GM18508 (cell line): Measurements from ENCODE around the gene ARHGAP27.

ENCODE experiments used
- ATAC-seq: cut with Tn5 transposase; IDR thresholded peaks from one replicate; pipeline ENCODE4 v1.9.1; 2021; ENCODE audit warnings: moderate number of reproducible peaks; ENCODE audit not compliant: insufficient read depth, unreplicated experiment

ARHGAP27 gene

DNA sequence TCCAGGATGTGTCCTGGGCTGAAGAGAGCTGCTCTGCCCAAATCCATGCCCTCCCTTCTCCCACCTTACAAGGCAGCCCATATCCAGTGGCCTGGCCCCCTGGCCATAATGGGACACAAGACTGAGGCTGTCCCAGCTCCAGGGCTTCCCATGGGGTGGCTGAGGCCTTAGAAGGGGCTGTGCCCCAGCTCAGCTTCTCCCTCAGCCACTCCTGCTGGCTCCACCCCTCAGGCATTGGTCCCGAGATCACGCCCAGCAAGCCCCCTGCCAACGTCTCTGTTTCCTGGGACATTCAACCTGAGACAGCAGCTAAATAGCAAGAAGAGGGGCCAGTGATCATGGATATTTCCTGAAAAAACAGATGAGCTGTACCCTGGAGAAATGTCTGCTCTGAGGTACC is 43.3 kb downstream of the ARHGAP27 start:
- ATAC-seq, result no peak

- ATAC-seq, result no peak
Observed at GRCh38 chr17:45388604-45389325, 43.9 kb downstream of the ARHGAP27 start.

DNA sequence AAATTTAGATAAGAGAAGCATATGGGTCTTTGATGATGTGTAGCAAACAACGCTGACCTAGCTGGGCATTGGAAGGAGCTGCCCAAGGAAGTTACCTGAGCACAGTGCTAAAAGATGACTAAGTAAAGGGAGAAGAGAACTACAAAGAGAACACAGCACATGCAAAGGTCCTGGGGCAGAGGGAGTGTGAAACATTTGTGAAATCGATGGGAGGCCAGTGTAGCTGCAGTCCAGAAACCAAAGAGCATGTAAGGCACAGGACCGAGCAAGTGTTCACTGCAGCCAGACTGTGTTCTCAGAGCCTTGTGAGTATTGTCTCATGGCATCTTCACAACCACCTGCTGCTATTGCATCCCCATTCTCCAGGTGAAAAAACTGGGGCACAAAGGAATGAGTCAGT is 44.9 kb downstream of the ARHGAP27 start:
- ATAC-seq, result no peak

DNA sequence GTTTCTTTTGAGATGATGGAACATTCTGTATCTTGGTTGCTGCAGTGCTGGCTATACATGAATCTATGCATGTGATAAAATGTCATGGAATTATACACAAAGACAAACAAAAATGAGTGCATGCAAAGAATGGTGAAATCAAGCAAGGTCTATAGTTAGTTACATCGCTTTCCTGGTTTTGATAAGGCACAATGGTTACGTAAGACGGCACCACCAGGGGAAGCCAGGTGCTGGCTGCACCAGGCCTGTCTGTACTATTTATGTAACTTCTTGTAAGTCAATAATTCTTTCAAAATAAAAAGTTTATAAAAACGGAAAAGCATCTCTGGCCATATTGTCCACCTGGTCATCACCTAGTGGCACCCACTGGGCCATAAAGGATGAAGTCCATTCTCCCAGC is 46.5 kb downstream of the ARHGAP27 start:
- no peak for ATAC-seq

- no peak for ATAC-seq
Observed at GRCh38 chr17:45385331-45385997, 47.2 kb downstream of the ARHGAP27 start.

GRCh38 chr17:45384789-45385262 is 47.8 kb downstream of the ARHGAP27 start:
- no peak for ATAC-seq

DNA sequence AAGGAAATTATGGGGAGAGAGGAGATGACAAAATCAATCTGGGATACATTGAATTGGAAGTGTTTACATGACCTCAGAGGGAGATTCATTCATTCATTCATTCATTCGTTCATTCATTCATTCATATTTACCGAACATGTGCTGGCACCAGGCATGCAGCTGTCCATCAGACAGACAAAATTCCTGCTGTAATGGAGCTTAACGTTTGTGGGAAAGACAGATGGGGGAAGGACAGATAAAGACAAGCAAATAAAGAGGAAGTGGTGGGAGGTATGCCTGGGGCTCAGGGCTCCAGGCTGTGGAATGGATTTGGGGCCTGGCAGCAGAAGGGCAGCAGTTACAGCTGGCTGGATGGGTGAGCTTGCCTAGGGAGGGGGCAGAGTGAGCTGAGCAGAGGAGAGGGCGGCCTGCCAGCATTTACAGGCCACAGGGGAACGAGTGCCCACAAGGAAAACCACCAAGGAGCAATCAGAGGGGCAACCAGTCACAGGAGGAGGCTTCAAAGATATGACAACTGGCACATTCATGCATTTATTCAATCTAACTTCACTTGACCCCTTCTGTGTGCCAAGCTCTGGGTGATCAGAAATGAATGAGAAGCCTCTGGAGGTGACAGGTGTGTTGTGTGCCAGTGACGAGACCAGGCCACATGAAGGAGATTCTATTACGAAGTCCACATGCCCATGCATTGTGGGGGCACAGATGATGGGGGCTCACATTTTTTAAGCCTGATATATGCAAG is 48.5 kb downstream of the ARHGAP27 start:
- ATAC-seq, result no peak

DNA sequence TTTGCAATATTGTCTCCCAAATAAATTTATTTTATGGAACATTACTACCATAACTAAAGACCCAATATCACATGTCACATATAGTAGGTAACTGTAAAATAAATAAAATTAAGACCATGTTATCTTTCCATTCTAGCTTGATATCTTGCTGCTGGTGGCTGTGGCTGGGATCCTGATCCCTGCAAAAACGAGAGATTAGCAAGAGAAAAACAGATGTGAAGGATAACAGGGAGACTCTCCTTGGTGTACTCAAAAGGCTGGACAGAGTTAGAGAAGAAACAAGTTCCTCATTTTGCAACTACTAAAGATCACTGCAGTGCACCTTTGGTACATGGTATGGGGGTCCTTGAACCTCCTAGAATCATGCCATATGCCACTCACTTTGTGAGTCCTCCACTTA is 49.7 kb downstream of the ARHGAP27 start:
- no peak for ATAC-seq

- no peak for ATAC-seq
Observed at GRCh38 chr17:45382226-45382625, 50.4 kb downstream of the ARHGAP27 start.

DNA sequence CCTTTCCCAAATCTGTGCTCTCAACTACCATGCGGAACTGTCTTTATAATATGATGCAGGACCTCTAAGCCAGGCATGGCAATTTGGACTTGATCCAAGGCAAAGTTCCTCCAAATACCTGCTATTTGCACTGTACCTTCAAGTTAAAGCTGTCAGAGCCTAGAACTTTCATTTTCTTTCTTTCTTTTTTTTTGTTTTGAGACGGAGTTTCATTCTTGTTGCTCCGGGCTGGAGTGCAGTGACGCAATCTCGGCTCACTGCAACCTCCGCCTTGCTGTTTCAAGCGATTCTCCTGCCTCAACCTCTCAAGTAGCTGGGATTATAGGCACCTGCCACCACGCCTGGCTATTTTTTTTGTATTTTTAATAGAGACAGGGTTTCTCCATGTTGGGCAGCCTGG is 51.7 kb downstream of the ARHGAP27 start:
- ATAC-seq, result no peak

DNA sequence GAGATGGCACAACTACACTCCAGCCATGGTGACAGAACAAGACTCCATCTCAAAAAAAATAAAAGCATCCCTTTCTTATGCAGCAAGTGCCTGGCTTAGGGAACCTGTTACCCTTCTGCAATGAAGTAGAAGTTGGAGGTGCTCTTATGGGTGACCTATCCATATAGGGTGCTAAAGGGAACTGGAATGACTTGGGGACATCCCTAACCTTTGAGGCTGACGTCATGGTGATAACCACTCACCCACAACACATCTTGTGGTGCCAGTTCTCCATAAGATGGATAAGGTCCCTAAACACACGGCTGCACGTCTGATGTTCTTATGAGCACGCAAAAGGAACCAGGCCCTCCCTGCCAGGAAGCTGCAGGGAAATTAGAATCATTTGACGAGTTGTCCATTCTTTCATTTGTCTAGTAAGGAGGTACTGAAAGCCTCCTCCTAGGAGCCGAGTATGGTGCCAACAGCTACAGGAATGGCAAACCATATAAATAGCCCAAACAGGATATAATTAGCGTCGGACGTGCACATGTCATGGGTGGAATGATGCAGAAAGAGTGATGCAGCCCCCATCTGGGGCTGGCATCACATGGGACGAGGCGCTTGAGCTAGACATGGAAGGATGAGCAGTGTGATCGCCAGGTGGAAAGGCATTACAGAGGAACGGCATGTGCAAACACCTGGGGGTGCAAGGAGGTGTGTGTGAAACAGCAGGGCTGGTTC is 52.5 kb downstream of the ARHGAP27 start:
- ATAC-seq, result no peak

DNA sequence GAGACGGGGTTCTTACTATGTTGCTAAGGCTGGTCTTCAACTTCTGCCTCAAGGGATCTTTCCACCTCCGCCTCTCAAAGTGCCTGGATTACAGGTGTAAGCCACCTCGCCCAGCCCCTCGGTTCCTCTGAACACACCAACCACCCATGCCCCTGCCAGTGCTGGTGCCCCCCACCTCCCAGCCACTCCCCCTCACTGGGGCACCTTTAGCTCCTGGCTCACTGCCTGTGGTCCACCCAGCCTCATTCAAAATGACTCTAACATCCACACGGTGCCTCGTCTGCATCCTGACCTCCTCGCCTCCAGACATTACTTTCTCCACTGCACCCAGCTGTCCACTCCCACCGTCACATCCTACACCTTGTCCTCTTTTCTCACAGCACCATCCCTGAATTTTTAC is 55.3 kb downstream of the ARHGAP27 start:
- ATAC-seq, result no peak

GRCh38 chr17:45376171-45377005 is 56.3 kb downstream of the ARHGAP27 start:
- no peak for ATAC-seq

DNA sequence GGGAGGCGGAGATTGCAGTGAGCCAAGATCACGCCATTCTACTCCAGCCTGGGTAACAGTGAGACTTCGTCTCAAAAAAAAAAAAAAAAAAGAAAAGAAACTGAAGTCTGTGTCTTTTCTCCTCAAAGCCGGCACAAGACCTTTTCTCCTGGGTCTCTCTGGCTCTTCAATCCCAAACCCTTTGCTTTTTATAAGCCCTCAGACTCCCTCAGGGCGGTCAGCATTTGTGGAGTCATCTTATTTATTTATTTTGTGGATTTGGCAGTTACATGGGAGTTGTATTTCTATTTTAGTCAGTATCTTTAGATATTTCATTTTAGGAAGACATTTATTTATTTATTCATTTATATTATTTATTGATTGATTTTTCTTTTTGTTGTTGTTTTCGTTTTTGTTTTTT is 58.2 kb downstream of the ARHGAP27 start:
- ATAC-seq, result no peak

DNA sequence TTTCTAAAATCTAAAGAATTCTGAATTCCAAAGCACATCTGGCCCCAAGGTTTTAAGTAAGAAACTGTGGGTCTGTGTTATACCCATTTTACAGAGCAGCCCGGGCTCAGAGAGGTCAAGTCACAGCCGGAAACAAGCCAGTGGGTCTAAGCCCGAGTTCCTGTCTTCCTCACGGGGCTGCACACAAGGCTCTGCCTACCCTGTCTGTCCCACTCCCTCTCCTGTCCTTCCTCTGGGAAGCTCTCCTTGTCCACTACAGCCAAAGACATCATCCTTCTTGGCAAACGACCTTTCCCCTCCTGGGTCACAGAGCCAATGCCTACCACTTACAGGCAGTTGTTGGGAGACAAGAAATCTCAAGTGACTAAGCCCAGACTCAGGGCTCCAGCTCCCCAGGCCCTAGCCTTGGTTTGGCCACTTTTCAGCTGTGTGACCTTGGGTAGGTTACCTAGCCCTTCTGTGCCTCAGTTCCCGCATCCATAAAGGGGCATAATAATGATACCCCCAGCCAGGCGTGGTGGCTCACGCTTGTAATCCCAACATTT is 60.3 kb downstream of the ARHGAP27 start:
- no peak for ATAC-seq

- no peak for ATAC-seq
Observed at GRCh38 chr17:45371414-45372324, 61.0 kb downstream of the ARHGAP27 start.

DNA sequence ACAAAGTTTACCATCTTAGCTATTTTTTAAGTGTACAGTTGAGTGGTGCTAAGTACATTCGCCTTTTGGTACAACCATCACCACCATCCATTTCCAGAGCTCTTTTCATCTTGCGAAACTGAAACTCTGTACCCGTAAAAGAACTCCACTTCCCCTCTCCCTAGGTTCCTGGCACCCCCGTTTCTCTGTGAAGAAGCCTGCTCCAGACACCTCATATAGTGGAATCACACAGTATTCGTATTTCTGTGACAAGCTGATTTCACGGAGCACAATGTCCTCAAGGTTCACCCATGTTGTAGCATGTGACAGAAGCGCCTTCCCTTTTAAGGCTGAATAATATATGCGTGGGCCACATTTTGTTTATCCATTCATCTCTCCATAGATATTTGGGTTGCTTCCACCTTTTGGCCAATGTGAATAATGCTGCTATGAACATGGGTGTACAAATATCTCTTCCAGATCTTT is 61.7 kb downstream of the ARHGAP27 start:
- ATAC-seq, result no peak

GRCh38 chr17:45369421-45369820 is 63.2 kb downstream of the ARHGAP27 start:
- ATAC-seq, result no peak
